Left cardiac atrium (tissue), 4 donors: ENCODE results near the gene WNT3. TPM values are rescaled to one million over a fixed set of nuclear protein-coding genes. Genes with fewer than 3 reads are reported as not detected.

Experiments
- ATAC-seq, 2 donors: fragments of 200-7000 bp; cut with Tn5 transposase; one replicate each; pipeline ENCODE4 v1.9.1; 2020; ENCODE audit warnings: mild to moderate bottlenecking in 2 of 2, moderate library complexity in 2 of 2
- DNase-seq: peaks from one replicate; pipeline ENCODE4 v3.0.0-alpha.2; 2020
- intact Hi-C, 2 donors: fragments of 100-400 bp; cut with DNase I; formaldehyde crosslinking; loops; one replicate each; pipeline versions ENCODE4 v1.14.1 to v1.15.1; 2022 to 2023
- total RNA-seq, 2 donors: library from RNA; stranded (reverse); fragmentation: NEBNext Ultra II Directional; extraction: Animal tissue kit (Norgen Biotek cat#: 25700); gene quantifications; one replicate each; pipeline ENCODE4 v1.2.1, GENCODE V29; 2021
- donor health status: DM: no; HTN: yes; CAD: no.
- donor health status: DM: no; HTN: yes; CAD: no; lungs with severe emphysema.
- donor health status: DM: yes; HTN: yes; CAD: no.
- donor health status: Dilated cardiomyopathy.

WNT3 gene
- total RNA-seq, 2 donors from 2014 or later = 1.1 to 2.1 TPM

GRCh38 chr17:46792071-46792470, 26.4 kb downstream of the WNT3 start:
- intact Hi-C loops = no loop called here
- DNase-seq (no peak), ATAC-seq (no peak)

- DNase-seq = no peak
- ATAC-seq = no peak
- intact Hi-C loops = no loop called here
Measured at GRCh38 chr17:46791531-46791930, 27.0 kb downstream of the WNT3 start.

DNA sequence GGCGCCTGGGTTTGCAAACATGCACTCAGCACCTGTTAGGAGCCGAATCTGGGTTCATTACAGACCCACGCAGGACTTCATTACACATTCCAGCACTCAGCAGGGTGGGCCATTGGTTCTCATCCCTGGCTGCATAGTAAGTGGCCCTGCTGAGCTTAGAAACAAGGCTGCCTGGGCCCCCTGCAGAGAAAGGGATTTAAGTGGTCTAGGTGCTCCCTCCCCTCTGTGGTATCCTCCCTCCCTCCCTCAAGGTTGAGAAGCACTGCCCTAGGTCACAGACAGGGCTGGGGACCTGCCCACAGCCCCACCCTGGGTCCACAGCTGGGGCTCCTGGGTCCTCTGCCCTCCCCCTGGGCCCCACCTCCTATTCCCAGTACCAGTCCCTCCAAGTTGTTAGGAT, 28.3 kb downstream of the WNT3 start:
- intact Hi-C loops = no loop called here
- DNase-seq = no peak
- no peak for ATAC-seq

GRCh38 chr17:46789610-46790009, 28.9 kb downstream of the WNT3 start:
- no peak for DNase-seq
- intact Hi-C loops = no loop called here
- ATAC-seq = no peak

DNA sequence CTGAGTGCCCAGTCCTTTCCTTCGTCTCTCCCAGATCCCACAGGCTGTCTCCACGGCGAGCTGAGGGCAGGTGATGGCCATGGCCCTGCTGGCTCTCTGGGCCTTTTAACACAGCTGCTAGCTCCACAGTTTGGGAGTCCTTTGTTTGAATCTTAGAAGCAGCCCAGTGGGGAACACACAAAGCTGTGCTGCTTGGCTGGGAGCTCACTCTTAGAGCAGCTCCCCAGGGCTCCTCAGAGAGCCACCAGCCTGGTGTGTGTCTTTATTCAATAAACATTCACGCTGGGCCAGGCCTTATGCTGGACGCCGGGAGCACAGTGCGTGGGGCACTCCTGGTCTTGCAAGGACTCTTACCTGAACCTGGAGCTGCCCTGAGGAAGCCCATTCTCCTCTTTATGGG, 29.7 kb downstream of the WNT3 start:
- no peak for ATAC-seq
- intact Hi-C loops = no loop called here

DNA sequence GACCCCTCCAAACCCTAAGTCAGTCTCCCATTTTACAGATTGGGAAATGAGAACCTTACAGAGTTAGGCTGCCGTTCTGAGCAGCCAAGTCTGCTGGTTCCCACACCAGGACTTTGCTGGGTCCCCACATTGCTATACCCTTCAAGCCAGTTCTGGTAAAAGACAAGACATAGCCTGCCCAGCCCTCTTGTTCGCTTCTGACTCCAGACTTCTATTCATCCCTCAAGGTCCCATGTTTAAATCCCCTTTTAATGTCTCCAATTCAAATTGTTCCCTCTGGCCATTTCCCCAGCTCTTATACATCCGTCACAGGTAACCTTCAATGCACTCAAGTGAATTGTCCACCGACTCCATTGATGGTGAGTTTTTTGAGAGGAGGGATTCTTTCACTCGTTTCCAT, 30.2 kb downstream of the WNT3 start:
- no peak for ATAC-seq
- intact Hi-C loops = no loop called here
- no peak for DNase-seq

More for the DNA sequence above, 29.7 kb downstream of the WNT3 start:
- no peak for DNase-seq

DNA sequence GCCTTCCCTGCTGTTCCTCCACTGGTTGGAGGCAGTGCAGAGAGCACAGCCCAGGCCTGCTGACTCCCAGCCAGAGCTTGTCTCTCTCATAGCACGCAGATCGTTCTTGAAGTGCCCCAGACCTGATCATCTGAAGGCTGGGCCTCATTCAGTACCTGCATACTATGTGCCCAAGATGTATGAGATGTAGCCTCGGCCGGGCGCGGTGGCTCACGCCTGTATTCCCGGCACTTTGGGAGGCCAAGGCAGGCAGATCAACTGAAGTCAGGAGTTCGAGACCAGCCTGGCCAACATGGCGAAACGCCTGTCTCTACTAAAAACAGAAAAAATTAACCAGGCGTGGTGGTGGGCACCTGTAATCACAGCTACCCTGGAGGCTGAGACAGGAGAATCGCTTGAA, 31.0 kb downstream of the WNT3 start:
- ATAC-seq (no peak), DNase-seq (no peak)
- intact Hi-C loops = no loop called here

DNA sequence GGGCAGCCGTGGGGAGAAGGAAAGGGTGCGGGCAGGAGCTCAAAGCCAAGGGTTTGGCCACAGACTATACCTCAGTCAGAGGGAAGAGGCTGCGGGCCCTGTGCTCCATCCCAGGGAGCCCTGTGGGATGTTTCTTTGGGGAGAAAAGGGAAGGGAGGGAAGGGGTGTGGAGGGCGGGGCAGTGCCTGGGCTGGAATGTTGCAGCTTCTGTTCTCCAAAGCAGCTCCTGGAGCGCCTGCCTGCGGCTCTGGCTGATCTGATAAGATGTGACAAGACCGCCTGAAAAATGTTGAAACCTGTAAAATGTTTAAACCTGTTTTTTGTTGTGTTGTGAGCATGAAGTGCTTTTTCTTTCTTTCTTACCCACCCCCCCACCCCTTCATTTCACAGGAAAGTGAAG, 32.8 kb downstream of the WNT3 start:
- DNase-seq (no peak), ATAC-seq (no peak)
- intact Hi-C loops = no loop called here

- DNase-seq = no peak
- intact Hi-C loops = no loop called here
Measured at GRCh38 chr17:46783031-46783593, 35.4 kb downstream of the WNT3 start.

DNA sequence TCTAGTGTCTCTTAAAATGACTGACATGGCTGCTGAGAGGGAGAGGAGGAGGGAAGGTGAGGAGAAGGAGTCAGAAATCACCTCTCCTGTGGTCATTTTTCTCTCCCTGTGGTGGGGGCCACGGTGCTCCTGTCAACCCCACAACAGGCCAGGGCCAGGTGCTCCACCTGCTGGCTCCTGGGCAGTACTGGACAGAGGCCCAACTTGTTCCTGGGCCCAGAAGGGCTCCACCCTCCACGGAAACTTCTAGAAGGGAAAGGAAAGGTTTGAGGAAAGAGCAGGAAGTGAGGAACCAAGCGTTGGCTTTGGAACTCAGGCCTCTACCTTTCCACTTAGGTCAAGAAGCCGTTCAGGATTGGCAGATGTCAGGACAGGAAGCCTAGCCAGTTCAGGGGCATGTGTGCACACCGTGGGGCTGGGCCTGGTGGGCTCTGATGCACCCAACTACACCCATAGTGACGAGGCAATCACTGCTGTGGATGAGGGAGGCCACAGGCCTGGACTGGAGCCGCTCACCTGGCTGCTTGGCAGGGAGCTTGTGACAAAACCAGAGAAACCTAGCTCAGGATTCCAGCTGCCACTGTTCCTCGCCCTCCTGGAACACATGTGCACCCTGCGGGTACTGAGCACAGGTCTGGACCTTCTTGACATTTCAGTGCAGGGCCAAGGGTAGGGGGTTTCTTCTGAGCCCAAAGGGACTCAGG, 36.1 kb downstream of the WNT3 start:
- DNase-seq = no peak
- intact Hi-C loops = no loop called here
- peak in 1 of 2 donors; percentile 57 for ATAC-seq

More at GRCh38 chr17:46783031-46783593, 35.4 kb downstream of the WNT3 start:
- no peak for ATAC-seq

DNA sequence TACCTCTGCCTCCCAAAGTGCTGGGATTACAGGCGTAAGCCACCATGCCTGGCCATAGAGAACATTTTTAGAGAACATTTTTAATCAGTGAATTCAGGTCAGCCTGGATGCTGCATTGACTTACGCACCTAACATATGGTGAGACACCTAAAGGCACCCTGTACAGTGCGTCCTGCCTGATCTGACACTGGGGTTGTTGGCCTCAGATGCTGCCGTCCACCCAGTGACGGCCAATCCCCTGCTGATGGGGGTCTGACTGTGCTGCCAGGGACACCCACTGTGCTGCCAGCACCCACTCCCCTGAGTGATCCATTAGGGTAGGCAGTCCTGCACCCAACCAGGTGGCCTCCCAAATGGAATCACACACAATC, 38.5 kb downstream of the WNT3 start:
- ATAC-seq (no peak), DNase-seq (no peak)
- intact Hi-C loops = no loop called here

DNA sequence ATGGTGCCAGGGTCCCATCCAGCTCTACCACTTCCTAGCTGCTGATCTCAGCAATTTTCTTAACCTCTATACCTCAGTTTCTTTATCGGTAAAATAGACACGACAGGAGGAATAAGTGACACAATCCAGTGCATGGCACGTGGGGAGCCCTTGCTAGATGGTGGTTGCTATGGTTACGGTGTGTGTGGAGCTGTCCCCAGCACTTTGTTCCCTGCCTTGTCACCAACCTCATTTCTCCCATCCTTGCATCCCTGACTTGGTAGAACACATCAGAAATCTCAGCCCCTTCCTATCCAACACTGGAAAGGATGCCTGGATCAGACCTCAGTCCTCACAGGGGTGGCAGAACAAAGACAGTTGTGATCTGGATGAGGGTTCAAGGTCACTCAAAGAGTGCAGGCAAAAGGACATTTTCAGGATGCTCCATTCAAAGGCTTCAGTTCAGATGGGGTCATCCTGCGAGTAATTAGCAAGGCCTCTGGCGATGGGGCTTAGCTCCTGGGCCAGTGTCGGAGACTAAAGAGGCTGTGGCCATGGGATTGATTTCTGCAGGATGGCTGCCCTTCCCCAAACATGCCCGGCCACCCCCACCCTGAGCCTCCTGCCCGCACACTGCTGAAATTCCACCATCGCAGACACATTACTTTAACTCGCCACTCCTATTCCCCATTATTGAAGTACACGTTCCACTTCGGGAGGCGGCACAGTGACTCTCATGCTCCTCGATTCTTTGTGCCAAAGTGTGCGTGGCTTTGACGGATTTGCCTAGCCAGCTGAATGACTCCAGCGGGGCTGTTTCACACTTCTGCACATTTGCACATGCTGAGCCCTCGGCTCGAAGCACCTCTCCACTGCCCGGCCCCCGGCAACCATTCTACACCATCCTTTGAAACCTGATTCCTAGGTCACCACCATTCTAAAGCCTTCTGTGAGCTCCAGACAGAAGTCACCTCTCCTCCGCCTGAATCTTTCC, 40.3 kb downstream of the WNT3 start:
- intact Hi-C loops = loop anchor here in 1 of 2 donors (10.0 kb wide), 1 partner anchor 63 kb away; no protein-coding TSS in a partner anchor
- DNase-seq (no peak), ATAC-seq (no peak)

- no peak for DNase-seq
- intact Hi-C loops = loop anchor here in 1 of 2 donors (10.0 kb wide), 1 partner anchor 62 kb away; no protein-coding TSS in a partner anchor
- ATAC-seq = no peak
Measured at GRCh38 chr17:46776298-46777005, 42.0 kb downstream of the WNT3 start.

DNA sequence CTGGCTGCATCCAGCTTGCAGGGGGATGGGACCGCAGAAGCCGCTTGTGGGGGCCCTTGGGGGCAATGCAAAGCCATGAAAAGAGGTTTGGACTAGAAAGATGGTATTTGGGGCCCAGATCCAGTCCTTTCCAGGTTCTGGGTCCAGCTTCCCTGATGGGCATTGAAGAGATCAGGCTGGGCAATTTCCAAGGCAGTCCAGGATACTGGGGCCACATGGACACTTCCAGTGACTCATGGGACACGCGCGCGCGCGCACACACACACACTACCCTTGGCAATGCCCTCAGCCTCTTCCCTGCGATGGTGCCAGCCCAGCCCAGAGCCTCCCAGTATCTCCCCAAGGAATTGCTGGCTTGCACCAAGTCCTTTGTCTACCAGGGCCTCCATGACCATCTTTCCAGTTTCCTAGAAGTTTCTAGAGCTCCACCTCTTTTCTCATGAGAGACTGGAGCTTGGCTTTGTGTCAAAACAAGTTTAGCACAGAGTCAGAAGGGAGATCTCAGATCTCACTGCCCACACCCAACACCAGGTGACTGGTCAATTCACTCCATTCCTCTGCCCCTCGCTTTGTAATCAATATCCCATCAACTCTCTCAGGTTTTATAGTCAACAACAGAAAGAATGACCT, 44.3 kb downstream of the WNT3 start:
- intact Hi-C loops = loop anchor here in 1 of 2 donors (10.0 kb wide), 1 partner anchor 59 kb away; no protein-coding TSS in a partner anchor
- ATAC-seq (no peak), DNase-seq (no peak)

- DNase-seq (no peak), ATAC-seq (no peak)
- intact Hi-C loops = loop anchor here in 1 of 2 donors (10.0 kb wide), 1 partner anchor 59 kb away; no protein-coding TSS in a partner anchor
Measured at GRCh38 chr17:46773676-46774075, 44.8 kb downstream of the WNT3 start.

DNA sequence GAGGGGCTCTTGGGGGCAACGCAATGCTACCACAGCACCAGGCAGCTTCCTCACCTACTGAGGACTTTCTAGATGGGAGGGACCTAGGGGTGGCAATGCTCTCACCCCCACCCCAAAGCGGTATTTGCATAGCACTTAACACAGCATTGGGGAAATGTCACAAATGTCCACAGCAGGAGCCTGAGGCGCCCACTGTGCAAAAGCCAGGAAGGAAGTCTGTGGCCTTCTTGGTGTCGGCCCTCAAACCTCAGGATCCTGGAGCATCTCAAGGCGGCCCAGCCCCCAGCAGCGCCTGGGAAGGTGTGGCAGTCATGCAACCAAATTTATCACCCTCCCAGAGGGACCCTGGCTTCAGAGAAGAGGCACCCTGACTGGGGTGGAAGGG, 45.3 kb downstream of the WNT3 start:
- intact Hi-C loops = loop anchor here in 1 of 2 donors (10.0 kb wide), 1 partner anchor 58 kb away; no protein-coding TSS in a partner anchor

DNA sequence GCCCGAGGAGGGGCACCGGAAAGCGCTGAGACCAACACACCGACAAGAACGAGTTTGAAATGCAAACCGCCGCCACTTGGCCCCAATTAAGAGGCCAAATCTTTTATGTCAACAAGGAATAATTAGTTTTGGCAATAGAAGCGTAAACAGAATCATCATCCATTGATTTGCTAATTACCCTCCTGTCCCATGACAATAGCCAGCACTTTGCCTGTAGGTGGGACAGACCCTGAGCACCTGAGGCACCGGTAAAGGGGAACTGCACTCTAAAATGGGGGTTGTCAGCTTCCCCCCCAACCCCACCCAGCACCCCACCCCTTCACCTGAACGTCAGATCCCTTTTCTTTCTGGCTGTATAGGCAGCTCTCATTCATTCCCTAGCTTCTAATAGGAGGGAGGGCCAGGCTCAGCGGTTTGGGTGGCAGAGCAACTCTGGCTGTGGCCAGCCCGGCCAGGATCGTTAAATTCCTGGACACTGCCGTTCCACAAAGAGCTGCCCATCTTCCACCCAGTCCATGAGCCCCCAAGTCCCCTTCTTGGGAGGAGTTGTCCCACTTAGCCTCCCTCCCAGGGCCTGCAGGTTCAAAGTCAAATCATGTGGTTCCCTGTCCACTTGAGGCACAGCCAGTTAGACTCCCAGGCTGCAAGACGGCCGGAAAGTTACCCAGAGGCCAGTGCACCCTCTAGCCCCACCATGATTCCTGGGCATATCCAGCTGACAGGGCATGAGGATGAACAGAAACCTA, 45.8 kb downstream of the WNT3 start:
- intact Hi-C loops = loop anchor here in 1 of 2 donors (10.0 kb wide), 1 partner anchor 58 kb away; no protein-coding TSS in a partner anchor
- no peak for ATAC-seq
- DNase-seq = no peak

More for the DNA sequence above, 45.3 kb downstream of the WNT3 start:
- ATAC-seq (no peak), DNase-seq (no peak)
